Endodermal cell (in vitro differentiated cells): Measurements from ENCODE around the gene NAA10. TPM values are rescaled to one million over a fixed set of nuclear protein-coding genes. Genes with fewer than 3 reads are reported as not detected.

Source experiments
- DNase-seq: peaks from one replicate; pipeline ENCODE4 v3.0.0-alpha.2; 2017
- H3K27ac ChIP-seq: 2 replicates; pipeline ENCODE4 v1.5.1; 2013; ENCODE audit warnings: mild to moderate bottlenecking, low read depth, low read length, moderate library complexity
- H3K27me3 ChIP-seq: 2 replicates; pipeline ENCODE4 v1.6.1; 2013; ENCODE audit warnings: mild to moderate bottlenecking, low read length, moderate library complexity; ENCODE audit not compliant: insufficient read depth, control insufficient read depth, poor library complexity, severe bottlenecking
- H3K36me3 ChIP-seq: 2 replicates; pipeline ENCODE4 v1.7.0; 2013; ENCODE audit warnings: mild to moderate bottlenecking, low read length, moderate library complexity; ENCODE audit not compliant: control insufficient read depth, insufficient read depth
- H3K4me1 ChIP-seq: one replicate; pipeline ENCODE4 v1.7.0; 2013; ENCODE audit warnings: low read length; ENCODE audit not compliant: control insufficient read depth, insufficient read depth
- H3K4me3 ChIP-seq: 2 replicates; pipeline ENCODE4 v1.5.1; 2013; ENCODE audit warnings: mild to moderate bottlenecking, low read length, moderate library complexity
- H3K9ac ChIP-seq: 2 replicates; pipeline ENCODE4 v1.6.1; 2013; ENCODE audit warnings: mild to moderate bottlenecking, low read length, moderate library complexity; ENCODE audit not compliant: poor library complexity, severe bottlenecking; ENCODE audit errors: extremely low read depth
- H3K9me3 ChIP-seq: 2 replicates; pipeline ENCODE4 v1.6.1; 2013; ENCODE audit warnings: mild to moderate bottlenecking, low read length, moderate library complexity; ENCODE audit not compliant: control insufficient read depth
- H3K27ac Mint-ChIP-seq: 2 replicates; pipeline ENCODE4 v1.8.0; 2020; ENCODE audit warnings: mixed read lengths
- H3K27me3 Mint-ChIP-seq: 2 replicates; pipeline ENCODE4 v1.8.0; 2021; ENCODE audit warnings: mild to moderate bottlenecking, mixed read lengths; ENCODE audit not compliant: insufficient read depth
- H3K36me3 Mint-ChIP-seq: 2 replicates; pipeline ENCODE4 v1.8.0; 2020; ENCODE audit warnings: low read depth, mixed read lengths
- H3K4me1 Mint-ChIP-seq: 2 replicates; pipeline ENCODE4 v1.8.0; 2020; ENCODE audit warnings: mixed read lengths
- H3K4me3 Mint-ChIP-seq: 2 replicates; pipeline ENCODE4 v1.8.0; 2020; ENCODE audit warnings: mild to moderate bottlenecking, moderate library complexity, mixed read lengths
- H3K9me3 Mint-ChIP-seq: 2 replicates; pipeline ENCODE4 v1.8.0; 2020; ENCODE audit warnings: mild to moderate bottlenecking, mixed read lengths
- CTCF ChIP-seq: fragments of 200-600 bp; sonication (generic); conservative IDR thresholded peaks from 2 replicates; pipeline ENCODE4 v1.5.0; 2021; ENCODE audit warnings: antibody characterized with exemption, mild to moderate bottlenecking
- WGBS, 2 experiments: methylation state at CpG; one replicate each; pipeline versions ENCODE4 v1.1.5 to v1.1.7; 2013; ENCODE audit warnings: missing lambda C conversion rate in 2 of 2, mixed read lengths in 1 of 2; ENCODE audit not compliant: insufficient coverage in 1 of 2, insufficient read length in 1 of 2; 5-methylcytosine and 5-hydroxymethylcytosine counted together
- total RNA-seq, 2 donors: library from RNA; stranded (reverse); fragmentation: NEBNext Ultra II Directional in 1 of 2; extraction: Animal tissue kit (Norgen Biotek cat#: 25700) in 1 of 2; gene quantifications; 2 replicates in 1 of 2; 3 replicates in 1 of 2; pipeline ENCODE4 v1.2.1, GENCODE V29; 2021

Gene NAA10
- total RNA-seq, 2 donors from 2014 or later: 91.6 to 99.3 TPM

- no peak for DNase-seq
- Mint-ChIP-seq H3K27me3 (no peaks in the 10 kb centered on the region), H3K4me3 (peak overlapping the region; percentile 96), H3K27ac (peak overlapping the region; percentile 100), H3K4me1 (peaks cover 47% of the 10 kb centered on the region), H3K36me3 (peaks cover 16% of the 10 kb centered on the region), H3K9me3 (no peaks in the 10 kb centered on the region)
- peak overlapping the region; percentile 89 for H3K4me3 ChIP-seq
- H3K9me3 ChIP-seq: no peaks in the 10 kb centered on the region
- peaks cover 13% of the 10 kb centered on the region for H3K36me3 ChIP-seq
- H3K4me1 ChIP-seq: peaks cover 9% of the 10 kb centered on the region
- H3K9ac ChIP-seq: peak overlapping the region; percentile 62
- 4% methylated on average over 17 of the region's 26 CpGs; no CpG with 5 or more reads in 1 of the 2 experiments for WGBS, 2 experiments
- H3K27ac ChIP-seq: no peak overlapping the region
- H3K27me3 ChIP-seq: no peaks in the 10 kb centered on the region
- TF ChIP-seq CTCF: no peak
These were observed 35.1 kb upstream of the NAA10 start for GRCh38 chrX:153969904-153970356.

GRCh38 chrX:153969125-153969903 lies 34.5 kb upstream of the NAA10 start:
- Mint-ChIP-seq H3K4me1 (peaks cover 41% of the 10 kb centered on the region), H3K36me3 (peaks cover 18% of the 10 kb centered on the region), H3K9me3 (no peaks in the 10 kb centered on the region), H3K4me3 (peak overlapping the region; percentile 96), H3K27me3 (no peaks in the 10 kb centered on the region), H3K27ac (peak overlapping the region; percentile 90)
- DNase-seq: no peak
- no peak overlapping the region for H3K27ac ChIP-seq
- 7% methylated on average over 25 of the region's 25 CpGs; no CpG with 5 or more reads in 1 of the 2 experiments for WGBS, 2 experiments
- peaks cover 13% of the 10 kb centered on the region for H3K36me3 ChIP-seq
- H3K4me1 ChIP-seq: peaks cover 9% of the 10 kb centered on the region
- no peaks in the 10 kb centered on the region for H3K27me3 ChIP-seq
- peak overlapping the region; percentile 89 for H3K4me3 ChIP-seq
- TF ChIP-seq CTCF: peak; percentile 34
- no peaks in the 10 kb centered on the region for H3K9me3 ChIP-seq
- peak overlapping the region; percentile 62 for H3K9ac ChIP-seq

- peak; percentile 31 for TF ChIP-seq CTCF
- peaks cover 23% of the 10 kb centered on the region for H3K36me3 Mint-ChIP-seq
- no peaks in the 10 kb centered on the region for H3K27me3 ChIP-seq
- H3K27me3 Mint-ChIP-seq: no peaks in the 10 kb centered on the region
- no peaks in the 10 kb centered on the region for H3K9me3 ChIP-seq
- no peak overlapping the region for H3K27ac ChIP-seq
- no peak for DNase-seq
- 17% methylated on average over 7 of the region's 12 CpGs; no CpG with 5 or more reads in 1 of the 2 experiments for WGBS, 2 experiments
- H3K9ac ChIP-seq: peak overlapping the region; percentile 62
- peaks cover 38% of the 10 kb centered on the region for H3K4me1 Mint-ChIP-seq
- peak overlapping the region; percentile 89 for H3K27ac Mint-ChIP-seq
- peaks cover 9% of the 10 kb centered on the region for H3K4me1 ChIP-seq
- H3K36me3 ChIP-seq: peaks cover 13% of the 10 kb centered on the region
- H3K4me3 Mint-ChIP-seq: peak overlapping the region; percentile 96
- H3K4me3 ChIP-seq: peak overlapping the region; percentile 89
- H3K9me3 Mint-ChIP-seq: no peaks in the 10 kb centered on the region
These were observed 33.9 kb upstream of the NAA10 start for GRCh38 chrX:153968754-153969124.
